ENCODE measurements around the gene IL17REL.

IL17REL gene

GRCh38 chr22:50046019-50046415, 33.5 kb upstream of the IL17REL start:
- no peak for DNase-seq (ENCODE audit: low spot score)

GRCh38 chr22:50045211-50046018, 32.9 kb upstream of the IL17REL start:
- DNase-seq (ENCODE audit: low spot score) = no peak

GRCh38 chr22:50044485-50045118, 32.0 kb upstream of the IL17REL start:
- no peak for DNase-seq (ENCODE audit: low spot score)

GRCh38 chr22:50041361-50042065, 28.9 kb upstream of the IL17REL start:
- no peak for DNase-seq (ENCODE audit: low spot score)

DNA sequence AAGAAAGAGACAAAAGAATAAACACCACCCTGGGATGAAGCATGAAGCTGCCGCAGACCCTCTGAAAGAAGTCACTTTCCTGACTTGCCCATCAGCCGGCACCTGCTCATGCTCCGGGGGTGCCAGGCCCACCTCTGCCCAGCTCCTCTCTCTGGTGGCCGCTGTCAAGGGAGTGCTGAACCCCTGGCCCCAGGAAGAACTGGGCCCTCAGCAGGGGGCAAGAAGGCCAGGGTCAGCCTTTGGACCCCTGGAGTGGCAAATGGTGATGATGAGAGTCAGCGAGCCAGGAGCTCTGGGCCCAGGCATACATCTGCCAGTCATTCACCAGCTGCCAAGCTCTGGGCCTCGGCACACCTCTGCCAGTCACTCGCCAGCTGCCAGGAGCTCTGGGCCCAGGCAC, 28.2 kb upstream of the IL17REL start:
- no peak for DNase-seq (ENCODE audit: low spot score)

GRCh38 chr22:50039669-50040443, 27.3 kb upstream of the IL17REL start:
- no peak for DNase-seq (ENCODE audit: low spot score)

GRCh38 chr22:50035976-50036724, 23.6 kb upstream of the IL17REL start:
- no peak for DNase-seq (ENCODE audit: low spot score)

- no peak for DNase-seq (ENCODE audit: low spot score)
These were observed 22.7 kb upstream of the IL17REL start for GRCh38 chr22:50035131-50035881.

DNA sequence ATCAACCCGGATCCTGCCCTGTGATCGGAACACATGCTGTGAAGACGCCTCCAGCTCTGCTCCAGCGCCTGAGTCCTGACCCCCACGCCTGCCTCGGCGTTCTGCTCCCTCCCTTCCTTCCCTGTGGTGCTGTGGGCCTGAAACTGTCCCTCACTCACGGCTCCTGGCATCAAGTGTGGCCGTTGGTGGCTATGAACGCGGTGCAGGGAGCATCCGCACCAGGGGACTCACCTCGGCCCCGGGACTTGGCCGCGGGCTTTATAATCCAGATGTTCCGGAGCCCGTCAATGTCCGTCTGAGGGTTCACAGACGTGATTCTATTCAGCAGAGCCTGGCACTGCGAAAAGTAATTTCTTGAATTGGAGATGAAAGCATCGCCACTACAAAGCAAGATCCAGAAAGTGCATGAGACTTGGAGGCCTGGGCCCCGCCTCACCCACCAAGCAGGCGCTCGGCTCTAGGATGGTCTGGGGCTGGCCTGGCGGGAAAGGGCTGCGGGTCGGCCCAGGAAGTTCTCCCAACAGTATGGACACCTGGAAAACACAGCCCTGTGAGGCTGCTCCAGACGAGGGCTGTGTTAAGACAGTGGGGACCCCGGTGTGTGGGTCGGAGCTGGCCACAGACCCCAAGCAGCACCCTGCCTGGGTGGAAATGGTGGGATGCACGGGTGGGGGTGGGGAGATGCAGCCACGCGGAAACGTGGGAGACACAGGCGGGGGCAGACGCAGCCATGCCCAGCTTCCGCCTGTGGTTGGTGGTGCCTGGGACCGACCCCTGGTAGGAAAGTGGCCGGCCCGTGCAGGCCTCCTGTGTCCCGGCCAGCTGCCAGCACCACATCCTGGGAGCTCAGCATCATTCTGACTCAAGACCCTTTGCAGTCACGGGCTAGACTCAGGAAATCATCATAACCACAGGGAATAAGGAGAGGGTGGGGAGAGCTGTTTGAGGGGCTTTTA, 21.8 kb upstream of the IL17REL start:
- DNase-seq (ENCODE audit: low spot score) = no peak

- DNase-seq (ENCODE audit: low spot score) = no peak
These were observed 20.5 kb upstream of the IL17REL start for GRCh38 chr22:50032941-50033601.

- DNase-seq (ENCODE audit: low spot score) = no peak
These were observed 19.7 kb upstream of the IL17REL start for GRCh38 chr22:50032109-50032871.

GRCh38 chr22:50031189-50032091, 18.9 kb upstream of the IL17REL start:
- DNase-seq (ENCODE audit: low spot score) = peak; percentile 26

GRCh38 chr22:50030297-50031188, 18.0 kb upstream of the IL17REL start:
- DNase-seq (ENCODE audit: low spot score) = peak; percentile 99

GRCh38 chr22:50027639-50028537, 15.3 kb upstream of the IL17REL start:
- DNase-seq (ENCODE audit: low spot score) = peak; percentile 10

- DNase-seq (ENCODE audit: low spot score) = no peak
These were observed 13.4 kb upstream of the IL17REL start for GRCh38 chr22:50025993-50026392.

All from iPS-NIHi11 (cell line).